Peyer's patch (tissue), 4 donors: ENCODE results near the gene HSD11B2.

ENCODE experiments used
- POLR2A ChIP-seq, 2 donors: fragments of 450-650 bp; IDR thresholded peaks; one replicate each; pipeline ENCODE4 v1.5.1; 2017; ENCODE audit warnings: antibody characterized with exemption in 2 of 2, mild to moderate bottlenecking in 2 of 2, moderate library complexity in 2 of 2
- TF ChIP-seq, protein P1 (sequence below), 6 experiments: fragments of 450-650 bp in 4 of 6; fragments of 200-600 bp in 2 of 6; sonication (generic) in 1 of 6; IDR thresholded peaks; one replicate each; pipeline ENCODE4 v1.5.1; 2017 to 2019; ENCODE audit warnings: antibody characterized with exemption in 6 of 6, mild to moderate bottlenecking in 3 of 6, moderate library complexity in 1 of 6

DNA sequence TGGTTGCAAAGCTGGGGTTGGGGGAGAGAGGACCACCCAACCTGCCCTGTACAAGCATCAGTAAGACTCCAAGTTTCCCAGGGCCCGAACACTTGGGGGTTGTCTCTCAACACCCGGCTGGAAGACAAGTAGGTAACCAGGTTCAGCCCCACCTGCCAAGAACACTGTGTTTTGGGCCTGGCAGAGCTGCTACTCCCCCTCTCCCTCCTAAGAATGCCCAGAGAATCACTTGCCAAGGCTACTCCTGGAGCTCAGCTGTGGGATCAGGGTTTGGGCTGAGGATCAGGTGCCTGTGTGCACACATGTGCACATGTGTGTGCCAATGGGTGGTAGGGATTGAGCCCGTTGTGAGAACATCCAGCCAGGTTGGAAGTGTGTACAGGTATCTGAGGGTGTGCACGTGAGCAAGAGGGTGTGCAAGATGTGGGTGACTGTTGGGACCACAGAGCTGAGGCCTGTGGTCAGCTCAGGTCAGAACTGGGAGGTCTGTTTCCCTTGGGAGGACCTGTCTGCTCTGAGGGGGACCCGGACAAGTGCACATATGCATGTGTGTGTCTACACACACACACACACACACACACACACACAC lies 2.3 kb downstream of the HSD11B2 start:
- TF ChIP-seq, protein P1, sequence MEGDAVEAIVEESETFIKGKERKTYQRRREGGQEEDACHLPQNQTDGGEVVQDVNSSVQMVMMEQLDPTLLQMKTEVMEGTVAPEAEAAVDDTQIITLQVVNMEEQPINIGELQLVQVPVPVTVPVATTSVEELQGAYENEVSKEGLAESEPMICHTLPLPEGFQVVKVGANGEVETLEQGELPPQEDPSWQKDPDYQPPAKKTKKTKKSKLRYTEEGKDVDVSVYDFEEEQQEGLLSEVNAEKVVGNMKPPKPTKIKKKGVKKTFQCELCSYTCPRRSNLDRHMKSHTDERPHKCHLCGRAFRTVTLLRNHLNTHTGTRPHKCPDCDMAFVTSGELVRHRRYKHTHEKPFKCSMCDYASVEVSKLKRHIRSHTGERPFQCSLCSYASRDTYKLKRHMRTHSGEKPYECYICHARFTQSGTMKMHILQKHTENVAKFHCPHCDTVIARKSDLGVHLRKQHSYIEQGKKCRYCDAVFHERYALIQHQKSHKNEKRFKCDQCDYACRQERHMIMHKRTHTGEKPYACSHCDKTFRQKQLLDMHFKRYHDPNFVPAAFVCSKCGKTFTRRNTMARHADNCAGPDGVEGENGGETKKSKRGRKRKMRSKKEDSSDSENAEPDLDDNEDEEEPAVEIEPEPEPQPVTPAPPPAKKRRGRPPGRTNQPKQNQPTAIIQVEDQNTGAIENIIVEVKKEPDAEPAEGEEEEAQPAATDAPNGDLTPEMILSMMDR (IDR thresholded peaks at IDR 0.05) = no peak
- no peak for TF ChIP-seq POLR2A (IDR thresholded peaks at IDR 0.05)
